ENCODE results near the gene CHAC1. TPM values are rescaled to one million over a fixed set of nuclear protein-coding genes. Genes with fewer than 3 reads are reported as not detected.

The CHAC1 gene
- polyA plus RNA-seq, 1 donor from 2014 or later = 3.6 TPM

DNA sequence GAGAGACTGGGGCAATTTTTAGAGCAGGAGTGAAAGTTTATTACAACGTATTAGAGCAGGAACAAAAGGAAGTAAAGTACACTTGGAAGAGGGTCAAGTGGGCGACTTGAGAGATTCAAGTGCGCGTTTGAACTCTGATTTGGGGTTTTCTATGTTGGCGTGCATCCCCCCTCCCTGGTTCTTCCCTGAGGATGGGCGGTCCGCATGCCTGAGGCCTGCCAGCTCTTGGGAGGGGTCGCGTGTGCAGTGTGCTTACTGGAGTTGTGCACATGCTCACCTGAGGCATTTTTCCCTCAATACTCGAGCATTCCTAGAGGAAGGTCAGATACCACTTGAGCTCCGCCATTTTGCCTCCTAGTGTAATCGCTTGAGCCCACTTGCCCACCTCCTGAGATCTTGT lies 10.4 kb upstream of the CHAC1 start:
- Histone ChIP-seq H3K27me3 (ENCODE audit: insufficient read depth, low read depth, low read length) (peaks cover 7% of the 10 kb centered on the region), H3K4me3 (ENCODE audit: low read length) (no peak overlapping the region), H3F3A (ENCODE audit: insufficient read depth, low read length, poor library complexity, severe bottlenecking) (no peaks in the 10 kb centered on the region), H3K79me2 (replicated peaks; ENCODE audit: insufficient read depth, low read length) (no peaks in the 10 kb centered on the region), H3K4me2 (ENCODE audit: low read length) (no peak overlapping the region), H3K27ac (ENCODE audit: low read length) (no peak overlapping the region), H3K9me2 (ENCODE audit: insufficient read depth, low read length) (no peaks in the 10 kb centered on the region), H2AFZ (ENCODE audit: low read depth, low read length) (no peak overlapping the region), H3K36me3 (ENCODE audit: insufficient read depth, low read length) (no peaks in the 10 kb centered on the region), H3K9ac (ENCODE audit: low read length) (no peak overlapping the region), H4K20me1 (ENCODE audit: insufficient read depth) (no peaks in the 10 kb centered on the region), H3K9me3 (ENCODE audit: low read length) (no peaks in the 10 kb centered on the region)
- TF ChIP-seq MXI1 (conservative IDR thresholded peaks at IDR 0.05; ENCODE audit: poor library complexity, severe bottlenecking) (no peak), SMC3 (conservative IDR thresholded peaks at IDR 0.05; ENCODE audit: poor library complexity) (no peak), RAD21 (conservative IDR thresholded peaks at IDR 0.05) (no peak), TAF1 (IDR thresholded peaks at IDR 0.05; ENCODE audit: low read depth) (no peak), EZH2 (IDR thresholded peaks at IDR 0.05; ENCODE audit: borderline replicate concordance, insufficient read depth, low read length, poor library complexity, severe bottlenecking) (no peak), POLR2AphosphoS5 (IDR thresholded peaks at IDR 0.05) (no peak), EP300 (conservative IDR thresholded peaks at IDR 0.05; ENCODE audit: poor library complexity, severe bottlenecking) (no peak)
- TF ChIP-seq, protein P1, sequence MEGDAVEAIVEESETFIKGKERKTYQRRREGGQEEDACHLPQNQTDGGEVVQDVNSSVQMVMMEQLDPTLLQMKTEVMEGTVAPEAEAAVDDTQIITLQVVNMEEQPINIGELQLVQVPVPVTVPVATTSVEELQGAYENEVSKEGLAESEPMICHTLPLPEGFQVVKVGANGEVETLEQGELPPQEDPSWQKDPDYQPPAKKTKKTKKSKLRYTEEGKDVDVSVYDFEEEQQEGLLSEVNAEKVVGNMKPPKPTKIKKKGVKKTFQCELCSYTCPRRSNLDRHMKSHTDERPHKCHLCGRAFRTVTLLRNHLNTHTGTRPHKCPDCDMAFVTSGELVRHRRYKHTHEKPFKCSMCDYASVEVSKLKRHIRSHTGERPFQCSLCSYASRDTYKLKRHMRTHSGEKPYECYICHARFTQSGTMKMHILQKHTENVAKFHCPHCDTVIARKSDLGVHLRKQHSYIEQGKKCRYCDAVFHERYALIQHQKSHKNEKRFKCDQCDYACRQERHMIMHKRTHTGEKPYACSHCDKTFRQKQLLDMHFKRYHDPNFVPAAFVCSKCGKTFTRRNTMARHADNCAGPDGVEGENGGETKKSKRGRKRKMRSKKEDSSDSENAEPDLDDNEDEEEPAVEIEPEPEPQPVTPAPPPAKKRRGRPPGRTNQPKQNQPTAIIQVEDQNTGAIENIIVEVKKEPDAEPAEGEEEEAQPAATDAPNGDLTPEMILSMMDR (IDR thresholded peaks at IDR 0.05; ENCODE audit: poor library complexity, severe bottlenecking) = no peak
- TF ChIP-seq, protein P2, sequence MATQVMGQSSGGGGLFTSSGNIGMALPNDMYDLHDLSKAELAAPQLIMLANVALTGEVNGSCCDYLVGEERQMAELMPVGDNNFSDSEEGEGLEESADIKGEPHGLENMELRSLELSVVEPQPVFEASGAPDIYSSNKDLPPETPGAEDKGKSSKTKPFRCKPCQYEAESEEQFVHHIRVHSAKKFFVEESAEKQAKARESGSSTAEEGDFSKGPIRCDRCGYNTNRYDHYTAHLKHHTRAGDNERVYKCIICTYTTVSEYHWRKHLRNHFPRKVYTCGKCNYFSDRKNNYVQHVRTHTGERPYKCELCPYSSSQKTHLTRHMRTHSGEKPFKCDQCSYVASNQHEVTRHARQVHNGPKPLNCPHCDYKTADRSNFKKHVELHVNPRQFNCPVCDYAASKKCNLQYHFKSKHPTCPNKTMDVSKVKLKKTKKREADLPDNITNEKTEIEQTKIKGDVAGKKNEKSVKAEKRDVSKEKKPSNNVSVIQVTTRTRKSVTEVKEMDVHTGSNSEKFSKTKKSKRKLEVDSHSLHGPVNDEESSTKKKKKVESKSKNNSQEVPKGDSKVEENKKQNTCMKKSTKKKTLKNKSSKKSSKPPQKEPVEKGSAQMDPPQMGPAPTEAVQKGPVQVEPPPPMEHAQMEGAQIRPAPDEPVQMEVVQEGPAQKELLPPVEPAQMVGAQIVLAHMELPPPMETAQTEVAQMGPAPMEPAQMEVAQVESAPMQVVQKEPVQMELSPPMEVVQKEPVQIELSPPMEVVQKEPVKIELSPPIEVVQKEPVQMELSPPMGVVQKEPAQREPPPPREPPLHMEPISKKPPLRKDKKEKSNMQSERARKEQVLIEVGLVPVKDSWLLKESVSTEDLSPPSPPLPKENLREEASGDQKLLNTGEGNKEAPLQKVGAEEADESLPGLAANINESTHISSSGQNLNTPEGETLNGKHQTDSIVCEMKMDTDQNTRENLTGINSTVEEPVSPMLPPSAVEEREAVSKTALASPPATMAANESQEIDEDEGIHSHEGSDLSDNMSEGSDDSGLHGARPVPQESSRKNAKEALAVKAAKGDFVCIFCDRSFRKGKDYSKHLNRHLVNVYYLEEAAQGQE (IDR thresholded peaks at IDR 0.05; ENCODE audit: borderline replicate concordance) = no peak

DNA sequence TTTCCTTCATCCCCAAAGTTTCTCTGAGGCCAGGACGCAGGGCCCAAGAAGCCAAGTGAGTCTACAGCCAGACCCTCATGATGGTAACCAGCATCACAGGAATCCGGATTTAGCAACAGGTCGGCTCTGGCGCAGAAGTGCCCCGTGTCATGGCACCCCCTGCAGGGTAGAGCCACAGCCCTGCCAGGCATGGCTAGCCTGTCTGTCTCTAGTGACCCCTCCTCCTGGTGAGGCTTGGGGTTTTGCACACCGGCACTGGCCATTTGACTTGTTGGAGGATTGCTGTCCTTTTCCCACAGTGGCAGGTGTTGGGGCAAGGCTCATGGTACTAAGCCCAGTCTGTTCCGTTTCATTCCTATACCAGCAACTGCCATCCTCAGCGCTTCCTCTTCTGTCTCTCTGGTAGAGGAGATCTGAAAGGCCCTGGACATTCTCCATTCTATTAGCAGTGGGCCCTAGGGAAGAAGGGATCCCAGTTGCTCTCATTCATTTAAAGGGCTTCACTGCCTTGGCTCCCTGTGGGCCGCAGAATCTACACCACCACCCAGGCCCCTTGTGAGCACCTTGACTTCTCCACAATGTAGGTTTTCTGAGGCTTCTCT lies 9.4 kb upstream of the CHAC1 start:
- Histone ChIP-seq H4K20me1 (ENCODE audit: insufficient read depth) (no peaks in the 10 kb centered on the region), H3K9me3 (ENCODE audit: low read length) (no peaks in the 10 kb centered on the region), H3K27me3 (ENCODE audit: insufficient read depth, low read depth, low read length) (peaks cover 7% of the 10 kb centered on the region), H3K4me2 (ENCODE audit: low read length) (no peak overlapping the region), H3K36me3 (ENCODE audit: insufficient read depth, low read length) (no peaks in the 10 kb centered on the region), H3K9ac (ENCODE audit: low read length) (no peak overlapping the region), H3F3A (ENCODE audit: insufficient read depth, low read length, poor library complexity, severe bottlenecking) (no peaks in the 10 kb centered on the region), H2AFZ (ENCODE audit: low read depth, low read length) (no peak overlapping the region), H3K27ac (ENCODE audit: low read length) (no peak overlapping the region), H3K4me3 (ENCODE audit: low read length) (no peak overlapping the region), H3K9me2 (ENCODE audit: insufficient read depth, low read length) (no peaks in the 10 kb centered on the region), H3K79me2 (replicated peaks; ENCODE audit: insufficient read depth, low read length) (no peaks in the 10 kb centered on the region)
- TF ChIP-seq TAF1 (IDR thresholded peaks at IDR 0.05; ENCODE audit: low read depth) (no peak), EZH2 (IDR thresholded peaks at IDR 0.05; ENCODE audit: borderline replicate concordance, insufficient read depth, low read length, poor library complexity, severe bottlenecking) (no peak), MXI1 (conservative IDR thresholded peaks at IDR 0.05; ENCODE audit: poor library complexity, severe bottlenecking) (no peak), POLR2AphosphoS5 (IDR thresholded peaks at IDR 0.05) (no peak), SMC3 (conservative IDR thresholded peaks at IDR 0.05; ENCODE audit: poor library complexity) (no peak), RAD21 (conservative IDR thresholded peaks at IDR 0.05) (no peak), EP300 (conservative IDR thresholded peaks at IDR 0.05; ENCODE audit: poor library complexity, severe bottlenecking) (no peak)
- TF ChIP-seq, protein P1 (IDR thresholded peaks at IDR 0.05; ENCODE audit: poor library complexity, severe bottlenecking) = no peak
- TF ChIP-seq, protein P2 (IDR thresholded peaks at IDR 0.05; ENCODE audit: borderline replicate concordance) = no peak

Data from neural cell (in vitro differentiated cells).